Measurements from ENCODE around the gene INPP5K.
A peak's percentile ranks its signal among the peaks of the same experiment; 100 is the strongest.
"Not testable (repeated sequence)": the region's sequence is repeated elsewhere in the genome, so short reads cannot be mapped to it uniquely, and the experiment has no call there.

INPP5K gene

DNA sequence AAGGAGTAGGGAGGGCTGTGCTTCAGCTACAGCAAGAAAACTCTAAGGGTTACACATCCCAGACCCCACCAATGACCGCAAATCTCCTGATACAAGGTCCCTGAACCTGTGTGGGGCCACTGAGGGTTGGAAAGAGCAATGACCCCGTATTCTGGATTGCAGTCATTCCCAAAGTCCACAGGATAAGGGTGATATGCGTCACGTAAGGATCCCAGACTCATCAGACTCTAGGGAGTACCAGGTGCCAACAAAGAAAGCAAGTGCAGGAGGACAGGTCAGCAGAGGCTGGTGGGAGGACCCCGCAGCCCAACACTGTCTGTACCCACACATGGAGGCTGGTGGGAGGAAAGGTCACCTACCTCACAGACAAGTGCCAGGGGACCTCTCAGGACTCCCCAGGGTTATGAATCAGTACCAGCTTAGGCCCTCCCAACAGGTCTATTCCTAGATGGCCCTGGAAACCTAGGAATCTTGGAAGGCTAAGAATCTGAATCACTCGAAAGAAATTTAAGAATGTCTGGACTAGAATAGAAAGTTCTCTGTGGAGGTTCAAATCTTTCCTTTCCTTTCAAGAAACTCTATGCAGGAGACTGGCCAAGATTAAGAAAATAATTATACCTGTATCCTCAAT, 30.0 kb upstream of the INPP5K start:
- DNase-seq, result no peak

- no peak for DNase-seq
Measured at GRCh38 chr17:1545618-1546017, 29.2 kb upstream of the INPP5K start.

DNA sequence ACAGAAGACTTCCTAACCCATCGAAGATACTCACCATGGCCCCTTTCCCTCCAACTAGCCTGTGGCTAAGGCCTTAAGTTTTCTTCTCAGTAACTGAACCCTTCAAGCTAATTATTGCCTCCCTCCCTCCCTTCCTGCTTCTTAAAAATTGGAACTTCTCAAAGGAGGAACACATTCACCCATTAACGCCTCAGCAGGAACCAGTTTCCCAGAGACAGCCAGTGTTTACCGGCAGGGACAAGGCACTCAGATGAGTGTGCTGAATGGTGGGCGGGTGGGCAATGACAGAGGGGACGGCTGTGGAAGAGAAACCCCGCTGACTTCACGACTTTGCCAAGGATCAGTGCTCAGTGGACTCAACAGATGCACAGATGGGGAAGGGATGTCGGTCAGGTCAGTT, 25.9 kb upstream of the INPP5K start:
- DNase-seq, result no peak

- DNase-seq, result no peak
Measured at GRCh38 chr17:1541367-1541904, 25.0 kb upstream of the INPP5K start.

- DNase-seq, result no peak
Measured at GRCh38 chr17:1539811-1540210, 23.4 kb upstream of the INPP5K start.

GRCh38 chr17:1535737-1536136, 19.3 kb upstream of the INPP5K start:
- no peak for DNase-seq

DNA sequence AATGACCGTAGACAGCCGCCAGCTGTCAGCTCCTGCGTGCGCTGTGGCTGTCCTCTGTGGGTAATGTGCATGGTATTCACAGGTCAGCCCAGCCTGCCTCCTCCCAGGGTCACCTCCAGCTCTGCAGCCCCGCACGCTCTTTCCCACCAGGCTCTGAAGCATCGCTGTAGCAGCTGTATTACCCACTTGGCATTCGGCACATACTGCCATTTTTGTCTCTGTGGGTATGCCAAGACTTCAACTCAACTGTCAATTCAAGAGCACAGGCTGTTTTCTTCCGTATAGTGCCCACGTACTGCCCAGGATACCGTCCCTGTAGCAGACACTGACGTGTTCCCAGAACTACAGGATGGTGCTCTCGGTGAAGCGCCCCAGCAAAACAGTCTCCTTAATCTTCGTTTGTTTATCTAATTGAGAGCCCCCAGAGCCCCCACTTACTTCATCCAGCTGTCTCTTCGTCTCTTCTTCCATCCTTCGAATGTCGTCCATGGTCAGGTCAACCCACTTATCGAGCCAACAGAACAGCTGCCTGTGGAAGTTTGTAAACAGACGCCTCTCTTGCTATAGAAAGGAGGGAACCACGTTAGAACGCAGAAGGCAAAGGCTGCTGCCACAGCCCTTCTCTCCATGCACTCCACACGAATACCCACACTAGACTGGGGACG, 17.4 kb upstream of the INPP5K start:
- DNase-seq, result no peak

DNA sequence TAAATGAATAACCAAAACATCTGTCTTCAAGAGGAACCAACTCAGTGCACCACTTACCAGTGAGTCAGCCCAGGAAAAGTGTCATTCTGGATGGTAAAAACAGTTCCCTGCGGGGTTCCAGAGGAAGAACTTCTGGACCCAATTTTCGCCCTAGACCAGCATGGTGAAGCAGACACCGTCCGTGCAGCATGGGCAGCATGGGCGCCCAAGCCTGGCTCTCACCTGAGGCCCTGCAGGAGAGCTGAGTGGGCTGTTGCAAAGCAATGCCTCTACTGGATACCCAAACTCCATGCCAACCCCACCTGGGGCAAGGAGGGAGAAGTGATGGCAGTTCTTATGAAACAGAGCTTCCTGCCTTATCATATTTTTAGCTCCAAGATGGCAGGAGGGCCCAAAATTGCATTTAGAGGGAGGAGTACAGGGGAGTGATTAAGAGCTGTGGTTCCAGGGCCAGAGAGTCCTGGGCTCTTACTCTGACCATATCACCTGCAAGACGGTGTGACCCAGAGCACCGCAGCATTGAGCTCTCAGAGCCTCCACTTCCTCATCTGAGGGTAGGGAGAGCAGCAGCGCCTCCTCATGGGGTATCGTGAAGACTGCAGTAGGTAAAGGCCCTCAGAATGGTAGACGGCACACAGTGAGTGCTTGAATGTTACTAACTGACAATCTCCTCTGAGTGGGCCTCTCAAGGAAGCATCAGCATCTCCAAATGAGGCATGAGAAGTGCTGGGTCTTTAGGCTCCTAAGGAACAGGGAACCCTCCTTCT, 16.6 kb upstream of the INPP5K start:
- peak; percentile 22 for DNase-seq

DNA sequence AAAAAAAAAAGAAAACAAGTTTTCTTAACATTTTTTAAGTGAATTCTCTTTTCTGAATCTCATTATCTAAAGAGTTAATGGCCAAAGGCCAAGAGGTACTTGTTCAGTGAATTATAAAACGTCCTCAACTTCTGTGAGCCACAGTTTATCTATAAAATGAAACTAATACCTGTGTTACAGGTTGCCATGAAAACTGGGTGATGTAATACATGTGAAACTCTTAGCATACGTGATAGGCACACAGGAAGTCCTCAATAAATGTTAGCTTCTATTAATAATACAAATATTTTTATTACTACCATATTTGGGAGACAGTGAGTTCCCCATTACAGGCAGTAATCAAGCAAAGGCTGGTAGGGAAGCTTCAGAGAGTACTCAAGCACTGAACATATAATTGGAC, 13.5 kb upstream of the INPP5K start:
- DNase-seq, result no peak

GRCh38 chr17:1526876-1527275, 10.5 kb upstream of the INPP5K start:
- peak; percentile 29 for DNase-seq

DNA sequence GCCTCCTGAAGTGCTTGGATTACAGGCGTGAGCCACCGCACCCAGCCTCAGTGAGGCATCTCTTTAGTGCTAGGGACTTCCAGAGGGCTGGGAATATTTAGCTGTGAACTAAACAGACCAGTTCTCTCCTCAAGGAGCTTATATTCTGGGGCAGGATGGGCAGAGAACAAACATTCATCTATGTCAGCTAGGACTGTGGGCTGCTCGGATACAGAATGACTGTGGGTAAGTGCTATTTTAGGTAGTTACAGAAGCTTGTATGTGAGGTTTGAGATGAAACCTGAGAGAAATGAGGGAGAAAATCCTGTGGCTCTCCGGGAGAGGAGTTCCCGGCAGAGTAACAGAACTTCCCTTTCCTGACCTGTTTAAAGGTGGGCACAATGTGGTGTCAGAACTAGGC, 6.2 kb upstream of the INPP5K start:
- no peak for DNase-seq

- no peak for DNase-seq
Measured at GRCh38 chr17:1521086-1521640, 4.8 kb upstream of the INPP5K start.

DNA sequence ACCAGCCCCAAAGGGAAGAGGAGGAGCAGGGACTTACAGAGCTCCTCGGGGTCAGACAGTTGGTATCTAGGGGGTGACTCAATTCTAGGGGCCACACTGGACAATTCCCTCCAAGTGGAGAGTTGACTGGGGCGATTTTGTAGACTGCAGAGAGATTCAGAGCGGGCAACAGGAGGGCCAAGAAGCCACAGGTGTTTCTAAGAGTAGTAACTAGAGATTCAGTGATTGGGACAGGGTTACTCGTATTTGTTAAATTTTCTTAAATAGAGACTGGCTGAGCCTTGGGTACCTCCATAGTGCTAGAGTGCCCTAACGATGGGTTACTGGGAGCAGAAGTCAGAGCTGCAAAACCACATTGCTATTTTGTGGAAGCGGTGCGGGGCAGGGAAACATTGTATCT, 3.3 kb upstream of the INPP5K start:
- no peak for DNase-seq

DNA sequence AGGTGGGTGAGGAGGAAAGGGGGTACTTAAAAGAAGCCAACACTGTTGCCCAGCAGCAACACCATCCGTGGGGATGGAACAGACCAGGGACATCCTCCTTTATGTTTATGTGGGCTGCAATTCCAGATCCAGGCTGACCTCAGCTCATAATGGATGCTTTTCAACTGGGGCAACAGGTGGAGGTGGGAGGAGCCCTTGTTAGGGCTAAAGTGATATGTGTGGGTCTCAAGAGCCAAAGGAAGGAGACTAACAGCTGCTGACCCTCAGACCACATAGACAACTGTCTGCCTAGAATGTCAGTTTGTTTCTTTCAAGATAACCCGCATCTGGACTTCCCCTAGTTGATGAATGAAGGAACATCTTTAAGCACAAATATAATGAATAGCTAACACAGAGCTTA, 2.0 kb upstream of the INPP5K start:
- no peak for DNase-seq

DNA sequence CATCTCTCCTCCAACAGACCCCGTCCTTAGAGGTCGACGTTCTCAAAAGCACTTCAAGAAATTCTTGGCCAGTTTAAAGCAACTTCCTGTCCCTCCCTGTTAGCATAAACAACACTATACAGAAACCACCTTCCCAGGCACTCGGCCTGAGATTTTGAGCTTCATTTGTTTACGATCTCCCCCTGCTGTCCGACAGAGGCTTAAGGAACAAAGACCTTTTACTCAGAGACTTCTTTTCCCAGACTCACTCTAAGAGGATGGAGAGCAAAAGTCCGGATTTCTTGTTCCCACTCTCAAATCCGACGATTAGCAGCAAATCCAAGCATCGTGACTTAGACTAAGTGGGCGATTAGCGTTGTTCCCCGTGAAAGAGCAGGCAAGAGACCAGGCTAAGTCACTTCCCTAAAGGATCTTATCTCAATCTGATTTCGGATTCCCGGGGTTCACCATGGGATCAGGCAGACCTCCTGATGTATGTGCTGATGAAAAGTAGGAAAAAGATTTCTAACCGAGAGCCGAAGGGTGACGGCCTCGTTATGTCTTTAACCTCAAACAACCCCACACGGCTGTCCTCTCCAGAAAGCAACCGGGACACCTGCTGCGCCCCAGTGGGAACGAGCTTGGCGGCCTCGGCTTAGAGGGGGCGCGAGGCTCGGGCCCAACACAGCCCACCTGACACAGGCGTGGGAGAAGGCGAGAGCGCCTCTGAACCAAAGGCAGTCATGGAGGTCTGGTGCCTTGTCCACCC, 598 bp downstream of the INPP5K start:
- DNase-seq, result peak; percentile 80

- DNase-seq, result no peak
Measured at GRCh38 chr17:1512351-1512750, 4.1 kb downstream of the INPP5K start.

GRCh38 chr17:1511756-1512321, 4.6 kb downstream of the INPP5K start:
- DNase-seq, result no peak

- no peak for DNase-seq
Measured at GRCh38 chr17:1511290-1511689, 5.1 kb downstream of the INPP5K start.

- DNase-seq, result no peak
Measured at GRCh38 chr17:1509290-1509881, 7.0 kb downstream of the INPP5K start.

- not testable (repeated sequence) for DNase-seq
Measured at GRCh38 chr17:1508709-1509108, 7.7 kb downstream of the INPP5K start.

DNA sequence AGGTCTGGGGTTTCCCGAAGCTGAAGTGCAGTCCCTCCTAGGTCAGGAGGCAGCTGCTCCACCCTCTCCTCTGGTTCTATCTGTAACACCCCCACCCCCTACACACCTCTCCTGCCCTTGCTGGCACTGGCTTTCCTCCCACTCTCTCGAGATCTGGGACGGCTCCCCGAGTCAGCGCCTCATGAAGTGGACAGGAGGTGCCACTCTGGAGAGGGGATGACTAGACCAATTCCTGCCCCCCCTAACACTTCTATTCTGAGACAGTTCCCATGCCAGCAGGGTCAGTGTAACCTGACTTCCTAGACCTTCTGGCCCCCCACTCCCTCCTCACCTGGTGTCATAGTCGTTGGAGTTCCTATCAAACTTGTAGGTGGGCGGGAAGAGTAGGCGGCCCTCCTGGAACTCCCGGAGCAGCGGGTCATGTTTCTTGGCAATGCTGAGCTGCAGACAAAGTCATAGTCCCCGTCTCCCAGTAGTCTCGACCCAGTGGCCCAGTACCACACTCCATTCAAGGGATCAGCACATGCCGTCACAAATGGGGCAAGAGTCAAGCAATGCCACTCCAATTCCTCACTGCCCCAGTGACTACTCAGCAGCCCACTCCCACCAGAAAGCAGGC, 9.7 kb downstream of the INPP5K start:
- DNase-seq, result no peak

DNA sequence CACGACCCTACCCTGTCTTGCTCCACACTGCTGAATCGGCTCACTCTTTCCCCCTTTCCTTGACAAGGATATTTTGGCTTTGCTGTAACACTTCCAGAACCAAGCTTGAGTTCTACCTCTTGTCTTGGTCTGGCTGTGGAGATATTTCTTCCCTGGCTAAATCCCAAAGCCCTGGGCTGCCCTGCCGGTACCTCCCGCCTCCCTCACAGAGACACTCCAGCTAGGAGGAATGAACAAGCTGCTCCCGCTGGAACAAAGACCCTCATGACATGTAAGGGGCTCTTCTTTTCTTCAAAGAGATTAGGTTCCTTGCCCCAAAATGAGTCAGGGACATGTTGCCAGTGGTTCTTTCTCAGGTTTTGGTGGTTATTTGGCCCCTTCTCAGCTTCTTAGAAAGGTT, 10.8 kb downstream of the INPP5K start:
- DNase-seq, result no peak

Data from CD4-positive, alpha-beta T cell treated with Interleukin-4 for 4 hours (primary cell).